ENCODE measurements around the gene POU5F1. TPM values are rescaled to one million over a fixed set of nuclear protein-coding genes. Genes with fewer than 3 reads are reported as not detected.

POU5F1 gene
- polyA plus RNA-seq, 3 donors: 0.20 TPM; not detected in 2

DNA sequence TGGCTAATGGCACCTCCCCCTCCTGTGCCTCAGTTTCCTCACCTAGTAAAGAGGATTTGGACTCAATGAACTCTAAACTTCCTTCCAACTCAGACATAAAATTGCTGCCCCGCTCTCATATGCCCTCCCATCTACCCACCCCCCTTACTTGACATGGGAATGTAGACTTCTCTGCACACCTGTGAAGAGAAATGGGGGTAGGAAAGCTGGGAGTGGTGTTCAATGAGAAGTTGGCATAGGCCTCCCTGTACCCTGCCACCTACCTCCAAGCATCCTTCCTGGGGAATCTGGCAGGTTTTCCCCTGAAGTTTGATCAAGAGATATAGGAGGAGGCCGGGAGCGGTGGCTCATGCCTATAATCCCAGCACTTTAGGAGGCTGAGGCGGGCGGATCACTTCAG lies 3.9 kb upstream of the POU5F1 start:
- Mint-ChIP-seq H3K36me3 (no peaks in the 10 kb centered on the region), H3K27me3 (ENCODE audit: low read depth in 3 of 3) (peaks cover 0 to 2% (median 1%) of the 10 kb centered on the region in 3 donors), H3K27ac (no peak overlapping the region), H3K4me3 (no peak overlapping the region), H3K4me1 (peaks cover 8% of the 10 kb centered on the region), H3K9me3 (no peaks in the 10 kb centered on the region)
- no peaks in the 10 kb centered on the region for H3K36me3 ChIP-seq (replicated peaks in 1 of 2; ENCODE audit: control insufficient read depth in 1 of 2, insufficient read depth in 2 of 2, low read length in 2 of 2)
- intact Hi-C loops (cut with micrococcal nuclease): no loop called here
- TF ChIP-seq, protein P1, sequence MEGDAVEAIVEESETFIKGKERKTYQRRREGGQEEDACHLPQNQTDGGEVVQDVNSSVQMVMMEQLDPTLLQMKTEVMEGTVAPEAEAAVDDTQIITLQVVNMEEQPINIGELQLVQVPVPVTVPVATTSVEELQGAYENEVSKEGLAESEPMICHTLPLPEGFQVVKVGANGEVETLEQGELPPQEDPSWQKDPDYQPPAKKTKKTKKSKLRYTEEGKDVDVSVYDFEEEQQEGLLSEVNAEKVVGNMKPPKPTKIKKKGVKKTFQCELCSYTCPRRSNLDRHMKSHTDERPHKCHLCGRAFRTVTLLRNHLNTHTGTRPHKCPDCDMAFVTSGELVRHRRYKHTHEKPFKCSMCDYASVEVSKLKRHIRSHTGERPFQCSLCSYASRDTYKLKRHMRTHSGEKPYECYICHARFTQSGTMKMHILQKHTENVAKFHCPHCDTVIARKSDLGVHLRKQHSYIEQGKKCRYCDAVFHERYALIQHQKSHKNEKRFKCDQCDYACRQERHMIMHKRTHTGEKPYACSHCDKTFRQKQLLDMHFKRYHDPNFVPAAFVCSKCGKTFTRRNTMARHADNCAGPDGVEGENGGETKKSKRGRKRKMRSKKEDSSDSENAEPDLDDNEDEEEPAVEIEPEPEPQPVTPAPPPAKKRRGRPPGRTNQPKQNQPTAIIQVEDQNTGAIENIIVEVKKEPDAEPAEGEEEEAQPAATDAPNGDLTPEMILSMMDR (IDR thresholded peaks at IDR 0.05): no peak
- no peaks in the 10 kb centered on the region for H3K27me3 ChIP-seq (ENCODE audit: control insufficient read depth in 2 of 2, insufficient read depth in 2 of 2, low read length in 2 of 2)
- H3K27ac ChIP-seq (ENCODE audit: low read depth in 1 of 2, low read length in 2 of 2): no peak overlapping the region
- H3K79me2 ChIP-seq (ENCODE audit: insufficient read depth, low read length): no peaks in the 10 kb centered on the region
- WGBS (ENCODE audit: insufficient coverage): no CpG with 5 or more reads among the region's 5 CpGs
- H4K20me1 ChIP-seq (ENCODE audit: insufficient read depth, low read length): no peaks in the 10 kb centered on the region
- no peak overlapping the region for H2AFZ ChIP-seq (ENCODE audit: insufficient read depth, low read depth, low read length, poor library complexity, severe bottlenecking)
- H3K4me3 ChIP-seq (replicated peaks in 1 of 3; ENCODE audit: low read depth in 2 of 3, low read length in 3 of 3): no peak overlapping the region
- H3K4me2 ChIP-seq (replicated peaks; ENCODE audit: extremely low read depth, low read length, poor library complexity, severe bottlenecking): no peak overlapping the region
- H3K4me1 ChIP-seq (ENCODE audit: control insufficient read depth in 1 of 2, insufficient read depth in 2 of 2, low read length in 2 of 2): no peaks in the 10 kb centered on the region
- no peak for DNase-seq
- no peak overlapping the region for H3K9ac ChIP-seq (ENCODE audit: insufficient read depth, low read length, poor library complexity, severe bottlenecking)
- H3K9me3 ChIP-seq (replicated peaks in 1 of 2; ENCODE audit: control insufficient read depth in 1 of 2, insufficient read depth in 1 of 2, low read length in 2 of 2): no peaks in the 10 kb centered on the region

DNA sequence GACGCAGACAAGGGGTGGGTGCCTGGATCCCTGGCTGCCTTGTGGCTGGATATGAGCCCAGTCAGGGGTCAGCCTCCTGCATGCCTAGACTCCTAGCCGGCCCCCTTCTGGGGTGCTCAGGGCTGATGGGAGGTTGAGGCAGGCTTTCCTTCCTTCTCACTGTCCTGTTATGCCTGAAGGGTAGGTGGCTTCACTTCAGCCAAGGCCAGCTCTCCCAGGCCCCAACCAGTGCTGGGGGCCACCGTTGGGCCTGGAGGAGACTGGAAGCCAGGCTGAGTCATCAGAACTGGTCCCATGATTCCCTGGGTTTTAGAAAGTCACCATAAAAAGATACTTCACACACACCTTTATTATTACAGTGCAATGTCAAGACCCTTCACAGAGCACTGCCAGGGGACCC lies 2.9 kb upstream of the POU5F1 start:
- H3K9me3 ChIP-seq (replicated peaks in 1 of 2; ENCODE audit: control insufficient read depth in 1 of 2, insufficient read depth in 1 of 2, low read length in 2 of 2): no peaks in the 10 kb centered on the region
- Mint-ChIP-seq H3K27ac (no peak overlapping the region), H3K27me3 (ENCODE audit: low read depth in 3 of 3) (no peaks in the 10 kb centered on the region), H3K36me3 (no peaks in the 10 kb centered on the region), H3K4me1 (no peaks in the 10 kb centered on the region), H3K4me3 (no peak overlapping the region), H3K9me3 (no peaks in the 10 kb centered on the region)
- no peak for DNase-seq
- intact Hi-C loops (cut with micrococcal nuclease): no loop called here
- no peaks in the 10 kb centered on the region for H3K4me1 ChIP-seq (ENCODE audit: control insufficient read depth in 1 of 2, insufficient read depth in 2 of 2, low read length in 2 of 2)
- no peaks in the 10 kb centered on the region for H4K20me1 ChIP-seq (ENCODE audit: insufficient read depth, low read length)
- no peak overlapping the region for H2AFZ ChIP-seq (ENCODE audit: insufficient read depth, low read depth, low read length, poor library complexity, severe bottlenecking)
- no peaks in the 10 kb centered on the region for H3K27me3 ChIP-seq (ENCODE audit: control insufficient read depth in 2 of 2, insufficient read depth in 2 of 2, low read length in 2 of 2)
- H3K36me3 ChIP-seq (replicated peaks in 1 of 2; ENCODE audit: control insufficient read depth in 1 of 2, insufficient read depth in 2 of 2, low read length in 2 of 2): no peaks in the 10 kb centered on the region
- no peak overlapping the region for H3K4me3 ChIP-seq (replicated peaks in 1 of 3; ENCODE audit: low read depth in 2 of 3, low read length in 3 of 3)
- TF ChIP-seq, protein P1 (IDR thresholded peaks at IDR 0.05): no peak
- WGBS (ENCODE audit: insufficient coverage): 100% methylated on average over 2 of the region's 3 CpGs
- H3K4me2 ChIP-seq (replicated peaks; ENCODE audit: extremely low read depth, low read length, poor library complexity, severe bottlenecking): no peak overlapping the region
- H3K79me2 ChIP-seq (ENCODE audit: insufficient read depth, low read length): no peaks in the 10 kb centered on the region
- H3K9ac ChIP-seq (ENCODE audit: insufficient read depth, low read length, poor library complexity, severe bottlenecking): no peak overlapping the region
- no peak overlapping the region for H3K27ac ChIP-seq (ENCODE audit: low read depth in 1 of 2, low read length in 2 of 2)
